KG1 (cell line): Measurements from ENCODE around the gene INTS15.
"Not testable (repeated sequence)": the region's sequence is repeated elsewhere in the genome, so short reads cannot be mapped to it uniquely, and the experiment has no call there.

ENCODE experiments used
- DNase-seq: peaks from one replicate; lab custom pipeline; 2025; lab: John Stamatoyannopoulos, UW

Gene INTS15

GRCh38 chr7:6577369-6578113 is 12.3 kb upstream of the INTS15 start, which contains the start of gene ZDHHC4:
Gene ZDHHC4 (plus strand): TSS chr7:6577454. CDS start chr7:6580562, 3,108 bp downstream.
- peak; percentile 86 for DNase-seq

- DNase-seq: no peak
These were observed 11.4 kb upstream of the INTS15 start for GRCh38 chr7:6578114-6579084.

GRCh38 chr7:6579446-6579845 is 10.4 kb upstream of the INTS15 start:
- DNase-seq: no peak

GRCh38 chr7:6585746-6586432 is 3.9 kb upstream of the INTS15 start:
- DNase-seq: not testable (repeated sequence)

GRCh38 chr7:6588566-6588965 is 1.3 kb upstream of the INTS15 start:
- no peak for DNase-seq

- no peak for DNase-seq
These were observed 531 bp upstream of the INTS15 start for GRCh38 chr7:6589151-6589828.

GRCh38 chr7:6590645-6591110 is 857 bp downstream of the INTS15 start:
- no peak for DNase-seq

- no peak for DNase-seq
These were observed 10.3 kb downstream of the INTS15 start for GRCh38 chr7:6600093-6600492.

GRCh38 chr7:6604458-6604857 is 14.6 kb downstream of the INTS15 start:
- DNase-seq: no peak

- DNase-seq: no peak
These were observed 17.2 kb downstream of the INTS15 start for GRCh38 chr7:6606866-6607583.

GRCh38 chr7:6607651-6608051 is 17.8 kb downstream of the INTS15 start:
- no peak for DNase-seq

GRCh38 chr7:6608081-6608480 is 18.3 kb downstream of the INTS15 start:
- no peak for DNase-seq

GRCh38 chr7:6608794-6609193 is 19.0 kb downstream of the INTS15 start:
- no peak for DNase-seq

- no peak for DNase-seq
These were observed 23.0 kb downstream of the INTS15 start for GRCh38 chr7:6612819-6613218.

- DNase-seq: no peak
These were observed 23.9 kb downstream of the INTS15 start for GRCh38 chr7:6613706-6614105.

- DNase-seq: no peak
These were observed 25.3 kb downstream of the INTS15 start, which contains the start of gene ZNF853 for GRCh38 chr7:6614953-6615722. Gene ZNF853 (plus strand): TSS chr7:6615610. CDS start chr7:6616175, 565 bp downstream.

- DNase-seq: no peak
These were observed 26.1 kb downstream of the INTS15 start for GRCh38 chr7:6615723-6616555.

- no peak for DNase-seq
These were observed 27.2 kb downstream of the INTS15 start for GRCh38 chr7:6616854-6617643.
